BJ (cell line): ENCODE measurements around the gene FZD4. TPM values are rescaled to one million over a fixed set of nuclear protein-coding genes. Genes with fewer than 3 reads are reported as not detected.
"Not testable (repeated sequence)": the region's sequence is repeated elsewhere in the genome, so short reads cannot be mapped to it uniquely, and the experiment has no call there.

ENCODE experiments used
- CTCF ChIA-PET: fragments of 350-600 bp; formaldehyde crosslinking; extraction: SDS; loops from one replicate; lab custom pipeline; 2021; ENCODE audit warnings: antibody characterized with exemption, inconsistent platforms; lab: Yijun Ruan, JAX
- POLR2A ChIA-PET: fragments of 300-600 bp; sonication (Branson Sonifier 250); formaldehyde crosslinking; extraction: SDS; loops from one replicate; lab custom pipeline; 2021; ENCODE audit warnings: antibody characterized with exemption; lab: Charles Lee
- DNase-seq: peaks from one replicate; pipeline ENCODE4 v3.0.0-alpha.2; 2011; ENCODE audit warnings: low read depth
- H3K27me3 ChIP-seq: 2 replicates; pipeline ENCODE4 v1.6.0; 2011; ENCODE audit warnings: low read length; ENCODE audit not compliant: control insufficient read depth, insufficient read depth
- H3K36me3 ChIP-seq: 2 replicates; pipeline ENCODE4 v1.5.1; 2011; ENCODE audit warnings: low read length; ENCODE audit not compliant: control insufficient read depth, insufficient read depth
- H3K4me3 ChIP-seq: 2 replicates; pipeline ENCODE4 v1.5.1; 2011; ENCODE audit warnings: low read depth, mild to moderate bottlenecking, control low read depth, low read length
- CTCF ChIP-seq: IDR thresholded peaks from 2 replicates; pipeline ENCODE4 v1.5.1; 2011; ENCODE audit warnings: low read depth, mild to moderate bottlenecking, control low read depth, inconsistent platforms, low read length, moderate library complexity; ENCODE audit not compliant: insufficient read depth
- polyA plus RNA-seq: library from polyadenylated mRNA; depleted of rRNA; stranded (reverse); fragments of >200 nt; gene quantifications from 2 replicates; pipeline ENCODE4 v1.2.3, GENCODE V29; 2011

The FZD4 gene
- polyA plus RNA-seq, 1 experiment: 12.4 TPM

- CTCF ChIA-PET: interaction anchor here (0.8 to 1.2 kb wide), 5 partner anchors 18 to 304 kb away, joined by 3 to 5 read pairs (median 3); no protein-coding TSS in a partner anchor
- no peak overlapping the region for H3K4me3 ChIP-seq
- POLR2A ChIA-PET: no interaction called here
- H3K36me3 ChIP-seq: no peaks in the 10 kb centered on the region
- no peak for DNase-seq
- H3K27me3 ChIP-seq: no peaks in the 10 kb centered on the region; the same call in 1 of the 2 replicates
- no peak for TF ChIP-seq CTCF
Observed at GRCh38 chr11:86977441-86978050, 22.4 kb upstream of the FZD4 start.

- ChIA-PET CTCF (no interaction called here), POLR2A (no interaction called here)
- TF ChIP-seq CTCF: no peak
- DNase-seq: no peak
- H3K4me3 ChIP-seq: no peak overlapping the region
- 0 out of 2 replicates have a peak, but pooled peaks cover 2% of the 10 kb centered on the region for H3K27me3 ChIP-seq
- no peaks in the 10 kb centered on the region for H3K36me3 ChIP-seq
Observed at GRCh38 chr11:86972734-86973133, 17.5 kb upstream of the FZD4 start.

- H3K4me3 ChIP-seq: no peak overlapping the region
Observed at GRCh38 chr11:86969258-86969657, 14.1 kb upstream of the FZD4 start.

GRCh38 chr11:86967601-86968000 lies 12.4 kb upstream of the FZD4 start:
- CTCF ChIA-PET, H3K36me3 ChIP-seq, H3K4me3 ChIP-seq, DNase-seq, POLR2A ChIA-PET, H3K27me3 ChIP-seq: not testable (repeated sequence)

More at GRCh38 chr11:86969258-86969657, 14.1 kb upstream of the FZD4 start:
- Histone ChIP-seq H3K27me3 (0 out of 2 replicates have a peak, but pooled peaks cover 2% of the 10 kb centered on the region), H3K36me3 (no peaks in the 10 kb centered on the region)
- ChIA-PET POLR2A (no interaction called here), CTCF (interaction anchor here (2.1 kb wide), 1 partner anchor 9 kb away, joined by 4 read pairs; no protein-coding TSS in a partner anchor)
- TF ChIP-seq CTCF: no peak
- no peak for DNase-seq

- H3K4me3 ChIP-seq: no peak overlapping the region
- CTCF ChIA-PET: interaction anchor here (0.7 to 2.2 kb wide), 3 partner anchors 10 to 38 kb away, joined by 3 to 5 read pairs (median 3); no protein-coding TSS in a partner anchor
- no peaks in the 10 kb centered on the region; the same call in 1 of the 2 replicates for H3K27me3 ChIP-seq
- TF ChIP-seq CTCF: no peak
- no peak for DNase-seq
- H3K36me3 ChIP-seq: no peaks in the 10 kb centered on the region
- POLR2A ChIA-PET: no interaction called here
Observed at GRCh38 chr11:86957976-86958646, 2.9 kb upstream of the FZD4 start.
